ENCODE results near the gene RNF150.

- TF ChIP-seq ZBTB48 (tag by site-specific recombination; IDR thresholded peaks at IDR 0.05) = no peak
- TF ChIP-seq CTCF (tag by site-specific recombination; IDR thresholded peaks at IDR 0.05) = no peak
- no peak for TF ChIP-seq MYNN (tag by site-specific recombination; IDR thresholded peaks at IDR 0.05; ENCODE audit: borderline replicate concordance)
- TF ChIP-seq ZXDB (tag by site-specific recombination; IDR thresholded peaks at IDR 0.05) = no peak
- TF ChIP-seq ZNF274 (IDR thresholded peaks at IDR 0.05; ENCODE audit: low read length) = no peak
- TF ChIP-seq ZNF274 (tag by site-specific recombination; IDR thresholded peaks at IDR 0.05; ENCODE audit: borderline replicate concordance) = no peak
- no peak for TF ChIP-seq GFI1B (tag by site-specific recombination; IDR thresholded peaks at IDR 0.05)
- TF ChIP-seq, protein P1, sequence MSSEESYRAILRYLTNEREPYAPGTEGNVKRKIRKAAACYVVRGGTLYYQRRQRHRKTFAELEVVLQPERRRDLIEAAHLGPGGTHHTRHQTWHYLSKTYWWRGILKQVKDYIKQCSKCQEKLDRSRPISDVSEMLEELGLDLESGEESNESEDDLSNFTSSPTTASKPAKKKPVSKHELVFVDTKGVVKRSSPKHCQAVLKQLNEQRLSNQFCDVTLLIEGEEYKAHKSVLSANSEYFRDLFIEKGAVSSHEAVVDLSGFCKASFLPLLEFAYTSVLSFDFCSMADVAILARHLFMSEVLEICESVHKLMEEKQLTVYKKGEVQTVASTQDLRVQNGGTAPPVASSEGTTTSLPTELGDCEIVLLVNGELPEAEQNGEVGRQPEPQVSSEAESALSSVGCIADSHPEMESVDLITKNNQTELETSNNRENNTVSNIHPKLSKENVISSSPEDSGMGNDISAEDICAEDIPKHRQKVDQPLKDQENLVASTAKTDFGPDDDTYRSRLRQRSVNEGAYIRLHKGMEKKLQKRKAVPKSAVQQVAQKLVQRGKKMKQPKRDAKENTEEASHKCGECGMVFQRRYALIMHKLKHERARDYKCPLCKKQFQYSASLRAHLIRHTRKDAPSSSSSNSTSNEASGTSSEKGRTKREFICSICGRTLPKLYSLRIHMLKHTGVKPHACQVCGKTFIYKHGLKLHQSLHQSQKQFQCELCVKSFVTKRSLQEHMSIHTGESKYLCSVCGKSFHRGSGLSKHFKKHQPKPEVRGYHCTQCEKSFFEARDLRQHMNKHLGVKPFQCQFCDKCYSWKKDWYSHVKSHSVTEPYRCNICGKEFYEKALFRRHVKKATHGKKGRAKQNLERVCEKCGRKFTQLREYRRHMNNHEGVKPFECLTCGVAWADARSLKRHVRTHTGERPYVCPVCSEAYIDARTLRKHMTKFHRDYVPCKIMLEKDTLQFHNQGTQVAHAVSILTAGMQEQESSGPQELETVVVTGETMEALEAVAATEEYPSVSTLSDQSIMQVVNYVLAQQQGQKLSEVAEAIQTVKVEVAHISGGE (tag by site-specific recombination; conservative IDR thresholded peaks at IDR 0.05; ENCODE audit: low read depth) = no peak
- no peak for TF ChIP-seq TCF7L2 (IDR thresholded peaks at IDR 0.05; ENCODE audit: borderline replicate concordance, low read depth, low read length)
- TF ChIP-seq, protein P2, sequence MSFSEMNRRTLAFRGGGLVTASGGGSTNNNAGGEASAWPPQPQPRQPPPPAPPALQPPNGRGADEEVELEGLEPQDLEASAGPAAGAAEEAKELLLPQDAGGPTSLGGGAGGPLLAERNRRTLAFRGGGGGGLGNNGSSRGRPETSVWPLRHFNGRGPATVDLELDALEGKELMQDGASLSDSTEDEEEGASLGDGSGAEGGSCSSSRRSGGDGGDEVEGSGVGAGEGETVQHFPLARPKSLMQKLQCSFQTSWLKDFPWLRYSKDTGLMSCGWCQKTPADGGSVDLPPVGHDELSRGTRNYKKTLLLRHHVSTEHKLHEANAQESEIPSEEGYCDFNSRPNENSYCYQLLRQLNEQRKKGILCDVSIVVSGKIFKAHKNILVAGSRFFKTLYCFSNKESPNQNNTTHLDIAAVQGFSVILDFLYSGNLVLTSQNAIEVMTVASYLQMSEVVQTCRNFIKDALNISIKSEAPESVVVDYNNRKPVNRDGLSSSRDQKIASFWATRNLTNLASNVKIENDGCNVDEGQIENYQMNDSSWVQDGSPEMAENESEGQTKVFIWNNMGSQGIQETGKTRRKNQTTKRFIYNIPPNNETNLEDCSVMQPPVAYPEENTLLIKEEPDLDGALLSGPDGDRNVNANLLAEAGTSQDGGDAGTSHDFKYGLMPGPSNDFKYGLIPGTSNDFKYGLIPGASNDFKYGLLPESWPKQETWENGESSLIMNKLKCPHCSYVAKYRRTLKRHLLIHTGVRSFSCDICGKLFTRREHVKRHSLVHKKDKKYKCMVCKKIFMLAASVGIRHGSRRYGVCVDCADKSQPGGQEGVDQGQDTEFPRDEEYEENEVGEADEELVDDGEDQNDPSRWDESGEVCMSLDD (tag by site-specific recombination; IDR thresholded peaks at IDR 0.05) = no peak
Observed at GRCh38 chr4:141120036-141120593, 13.2 kb downstream of the RNF150 start.
